ENCODE results near the gene TPX2.

GRCh38 chr20:31747640-31748039 lies 8.6 kb downstream of the TPX2 start:
- TF ChIP-seq EZH2phosphoT487 (IDR thresholded peaks at IDR 0.05; ENCODE audit: insufficient read depth, low read depth) (no peak), EZH2 (IDR thresholded peaks at IDR 0.05; ENCODE audit: insufficient read depth, poor library complexity, severe bottlenecking) (no peak)
